Smooth muscle cell (in vitro differentiated cells): ENCODE data around the gene CYTH1. TPM values are rescaled to one million over a fixed set of nuclear protein-coding genes. Genes with fewer than 3 reads are reported as not detected.
"Not testable (repeated sequence)": the region's sequence is repeated elsewhere in the genome, so short reads cannot be mapped to it uniquely, and the experiment has no call there.

Source experiments
- DNase-seq: peaks from one replicate; lab custom pipeline; 2025; ENCODE audit not compliant: unreplicated experiment; lab: John Stamatoyannopoulos, UW
- H2AFZ ChIP-seq: fragments of 200-600 bp; sonication (generic); 2 replicates; pipeline ENCODE4 v1.6.0; 2016; ENCODE audit warnings: antibody characterized with exemption, low read depth, mild to moderate bottlenecking
- H3F3A ChIP-seq: fragments of 200-600 bp; sonication (generic); 2 replicates; pipeline ENCODE4 v1.6.0; 2017; ENCODE audit warnings: antibody characterized with exemption, low read depth
- H3K27ac ChIP-seq: fragments of 200-600 bp; sonication (generic); 2 replicates; pipeline ENCODE4 v1.5.1; 2016; ENCODE audit warnings: low read depth, mild to moderate bottlenecking
- H3K27me3 ChIP-seq: fragments of 200-600 bp; sonication (generic); 2 replicates; pipeline ENCODE4 v1.6.1; 2016; ENCODE audit warnings: low read depth, mild to moderate bottlenecking
- H3K36me3 ChIP-seq: fragments of 200-600 bp; sonication (generic); 2 replicates; pipeline ENCODE4 v1.5.1; 2016; ENCODE audit warnings: low read depth
- H3K4me1 ChIP-seq: fragments of 200-600 bp; sonication (generic); 2 replicates; pipeline ENCODE4 v1.5.1; 2016; ENCODE audit warnings: low read depth
- H3K4me2 ChIP-seq: fragments of 200-600 bp; sonication (generic); 2 replicates; pipeline ENCODE4 v1.6.0; 2016; ENCODE audit warnings: mild to moderate bottlenecking
- H3K4me3 ChIP-seq: fragments of 200-600 bp; sonication (generic); 2 replicates; pipeline ENCODE4 v1.5.1; 2016; ENCODE audit warnings: mild to moderate bottlenecking
- H3K79me2 ChIP-seq: fragments of 200-600 bp; sonication (generic); 2 replicates; pipeline ENCODE4 v1.6.0; 2016; ENCODE audit warnings: low read depth, mild to moderate bottlenecking
- H3K9ac ChIP-seq: fragments of 200-600 bp; sonication (generic); 2 replicates; pipeline ENCODE4 v1.6.0; 2016; ENCODE audit warnings: low read depth
- H3K9me3 ChIP-seq: fragments of 200-600 bp; sonication (generic); replicated peaks from 2 replicates; pipeline ENCODE4 v1.5.1; 2016; ENCODE audit warnings: low read depth
- H4K20me1 ChIP-seq: fragments of 200-600 bp; sonication (generic); 2 replicates; pipeline ENCODE4 v1.6.0; 2016; ENCODE audit warnings: low read depth
- CTCF ChIP-seq: fragments of 200-600 bp; sonication (generic); IDR thresholded peaks from 2 replicates; pipeline ENCODE4 v1.5.1; 2017; ENCODE audit warnings: borderline replicate concordance, mild to moderate bottlenecking, antibody characterized with exemption; ENCODE audit not compliant: insufficient read depth, poor library complexity, severe bottlenecking
- WGBS: methylation state at CpG from one replicate; pipeline ENCODE4 v1.1.7; 2016; ENCODE audit warnings: low lambda C conversion rate; 5-methylcytosine and 5-hydroxymethylcytosine counted together
- polyA plus RNA-seq: library from polyadenylated mRNA; unstranded; fragments of >200 nt; fragmentation: Nextera tagmentation; extraction: Ambion mirVana; gene quantifications from 2 replicates; pipeline ENCODE4 v1.2.1, GENCODE V29; 2016
- total RNA-seq: library from RNA; depleted of rRNA; stranded (reverse); fragments of >200 nt; gene quantifications from 2 replicates; pipeline ENCODE4 v1.2.3, GENCODE V29; 2014

CYTH1 gene
- total and polyA plus RNA-seq, 2 experiments from 2014 or later = 14.1 to 19.3 TPM

DNA sequence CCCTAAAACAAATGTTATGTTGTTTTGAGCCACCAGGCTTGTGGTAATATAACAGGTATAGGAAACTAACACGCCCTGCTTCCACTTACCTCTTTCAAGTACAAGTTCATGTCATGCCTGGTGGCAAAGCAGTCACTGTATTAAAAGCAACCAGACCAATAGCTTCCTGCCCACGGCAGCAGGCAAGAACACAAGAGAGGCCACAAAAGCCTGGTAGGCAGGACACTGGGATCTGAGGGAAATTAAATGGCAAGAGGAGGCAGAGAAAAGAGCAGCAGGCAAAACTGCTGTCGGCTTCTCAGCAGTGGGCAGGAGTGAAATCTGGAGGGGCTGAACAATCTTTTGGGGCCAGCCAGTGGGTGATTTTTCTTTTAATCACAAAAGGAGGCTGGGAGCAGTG lies 2.2 kb downstream of the CYTH1 start:
- peaks cover 64% of the 10 kb centered on the region for H3K79me2 ChIP-seq
- no peaks in the 10 kb centered on the region for H3K27me3 ChIP-seq
- no peak for DNase-seq
- no peaks in the 10 kb centered on the region for H3K9me3 ChIP-seq
- H3F3A ChIP-seq = peaks cover 23% of the 10 kb centered on the region
- H4K20me1 ChIP-seq = peaks cover 55% of the 10 kb centered on the region
- H3K9ac ChIP-seq = no peak overlapping the region
- H2AFZ ChIP-seq = no peak overlapping the region
- H3K4me1 ChIP-seq = peaks cover 8% of the 10 kb centered on the region
- no peak overlapping the region for H3K4me3 ChIP-seq
- TF ChIP-seq CTCF = no peak
- WGBS = 81% methylated on average over 3 of the region's 3 CpGs
- H3K36me3 ChIP-seq = no peaks in the 10 kb centered on the region
- no peak overlapping the region for H3K27ac ChIP-seq
- H3K4me2 ChIP-seq = no peak overlapping the region

DNA sequence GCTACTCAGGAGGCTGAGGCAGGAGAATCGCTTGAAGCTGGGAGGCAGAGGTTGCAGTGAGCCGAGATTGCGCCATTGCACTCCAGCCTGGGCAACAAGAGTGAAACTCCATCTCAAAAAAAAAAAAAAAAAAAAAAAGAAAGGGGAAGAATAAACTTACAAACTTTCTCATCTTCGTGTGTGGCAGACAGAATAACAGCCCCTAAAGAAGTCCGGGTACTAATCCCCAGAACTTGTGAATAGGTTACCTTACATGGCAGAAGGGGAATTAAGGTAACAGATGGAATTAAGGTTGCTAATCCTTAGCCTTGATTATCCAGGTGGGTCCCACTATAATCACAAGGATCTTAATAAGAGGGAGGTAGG lies 2.8 kb downstream of the CYTH1 start:
- WGBS = 97% methylated on average over 5 of the region's 5 CpGs
- H3K27ac ChIP-seq, DNase-seq, H3K36me3 ChIP-seq, H3K9me3 ChIP-seq, H2AFZ ChIP-seq, H3K4me1 ChIP-seq, H3K9ac ChIP-seq, H3K27me3 ChIP-seq, H3K4me2 ChIP-seq, H3K4me3 ChIP-seq: not testable (repeated sequence)
- peaks cover 21% of the 10 kb centered on the region for H3F3A ChIP-seq
- H3K79me2 ChIP-seq = peaks cover 64% of the 10 kb centered on the region
- peaks cover 61% of the 10 kb centered on the region for H4K20me1 ChIP-seq

DNA sequence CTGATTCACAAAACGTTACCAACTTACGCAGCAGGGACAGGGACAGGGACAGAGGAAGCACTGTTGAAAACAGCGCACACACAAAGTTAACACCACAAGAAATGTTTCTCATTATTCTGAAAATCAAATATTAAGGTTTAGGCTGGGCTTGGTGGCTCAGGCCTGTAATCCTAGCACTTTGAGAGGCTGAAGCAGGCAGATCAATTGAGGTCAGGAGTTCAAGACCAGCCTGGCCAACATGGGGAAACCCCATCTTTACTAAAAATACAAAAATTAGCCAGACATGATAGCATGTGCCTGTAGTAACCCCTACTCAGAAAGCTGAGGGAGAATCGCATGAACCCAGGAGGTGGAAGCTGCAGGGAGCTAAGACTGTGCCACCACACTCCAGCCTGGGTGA lies 4.2 kb downstream of the CYTH1 start:
- no peak for TF ChIP-seq CTCF
- Histone ChIP-seq H3F3A (peaks cover 10% of the 10 kb centered on the region), H3K27ac (no peak overlapping the region), H3K36me3 (no peaks in the 10 kb centered on the region), H3K9ac (no peak overlapping the region), H4K20me1 (peaks cover 73% of the 10 kb centered on the region), H3K4me2 (no peak overlapping the region), H3K79me2 (peaks cover 76% of the 10 kb centered on the region), H3K9me3 (no peaks in the 10 kb centered on the region), H3K4me3 (no peak overlapping the region), H2AFZ (no peak overlapping the region), H3K4me1 (peaks cover 8% of the 10 kb centered on the region), H3K27me3 (no peaks in the 10 kb centered on the region)
- 100% methylated on average over 4 of the region's 4 CpGs for whole genome bisulfite sequencing
- DNase-seq = no peak

- Histone ChIP-seq H3K4me3 (no peak overlapping the region), H3K9me3 (no peaks in the 10 kb centered on the region), H3K9ac (no peak overlapping the region), H4K20me1 (peaks cover 93% of the 10 kb centered on the region), H3K27ac (no peak overlapping the region), H3K27me3 (no peaks in the 10 kb centered on the region), H3K36me3 (no peaks in the 10 kb centered on the region), H3K4me1 (peaks cover 3% of the 10 kb centered on the region), H3F3A (peaks cover 8% of the 10 kb centered on the region), H3K4me2 (peak overlapping the region; percentile 22), H2AFZ (no peak overlapping the region), H3K79me2 (peaks cover 83% of the 10 kb centered on the region)
- no peak for DNase-seq
- TF ChIP-seq CTCF = no peak
- 89% methylated on average over 12 of the region's 12 CpGs for WGBS
Observed at GRCh38 chr17:78774956-78775571, 7.0 kb downstream of the CYTH1 start.
